Liver (tissue), 3 donors: ENCODE data around the gene JPT1.

Source experiments
- JUND ChIP-seq, 2 donors: IDR thresholded peaks; 2 replicates each; pipeline ENCODE4 v1.6.1; 2016; ENCODE audit warnings: antibody characterized with exemption in 2 of 2
- RAD21 ChIP-seq, 2 donors: IDR thresholded peaks; 2 replicates each; pipeline ENCODE4 v1.6.1; 2016; ENCODE audit warnings: antibody characterized with exemption in 2 of 2, mild to moderate bottlenecking in 2 of 2
- RXRA ChIP-seq, 2 donors: IDR thresholded peaks; 2 replicates each; pipeline ENCODE4 v1.6.1; 2017 to 2018; ENCODE audit warnings: antibody characterized with exemption in 2 of 2, mild to moderate bottlenecking in 1 of 2
- TAF1 ChIP-seq: conservative IDR thresholded peaks from 2 replicates; pipeline ENCODE4 v1.6.1; 2016; ENCODE audit warnings: antibody characterized with exemption, mild to moderate bottlenecking
- TF ChIP-seq, protein P1 (sequence below): fragments of 150-350 bp; IDR thresholded peaks from 2 replicates; pipeline ENCODE4 v1.5.1; 2017; ENCODE audit warnings: improper control_type of control experiment, low read depth, low read length; ENCODE audit not compliant: missing input control
- TF ChIP-seq, protein P2 (sequence below): IDR thresholded peaks from 2 replicates; pipeline ENCODE4 v1.6.1; 2016; ENCODE audit warnings: antibody characterized with exemption
- TF ChIP-seq, protein P3 (sequence below): IDR thresholded peaks from 2 replicates; pipeline ENCODE4 v1.6.1; 2016; ENCODE audit warnings: antibody characterized with exemption, mild to moderate bottlenecking
- donor health status: healthy.
- donor health status: healthy.

DNA sequence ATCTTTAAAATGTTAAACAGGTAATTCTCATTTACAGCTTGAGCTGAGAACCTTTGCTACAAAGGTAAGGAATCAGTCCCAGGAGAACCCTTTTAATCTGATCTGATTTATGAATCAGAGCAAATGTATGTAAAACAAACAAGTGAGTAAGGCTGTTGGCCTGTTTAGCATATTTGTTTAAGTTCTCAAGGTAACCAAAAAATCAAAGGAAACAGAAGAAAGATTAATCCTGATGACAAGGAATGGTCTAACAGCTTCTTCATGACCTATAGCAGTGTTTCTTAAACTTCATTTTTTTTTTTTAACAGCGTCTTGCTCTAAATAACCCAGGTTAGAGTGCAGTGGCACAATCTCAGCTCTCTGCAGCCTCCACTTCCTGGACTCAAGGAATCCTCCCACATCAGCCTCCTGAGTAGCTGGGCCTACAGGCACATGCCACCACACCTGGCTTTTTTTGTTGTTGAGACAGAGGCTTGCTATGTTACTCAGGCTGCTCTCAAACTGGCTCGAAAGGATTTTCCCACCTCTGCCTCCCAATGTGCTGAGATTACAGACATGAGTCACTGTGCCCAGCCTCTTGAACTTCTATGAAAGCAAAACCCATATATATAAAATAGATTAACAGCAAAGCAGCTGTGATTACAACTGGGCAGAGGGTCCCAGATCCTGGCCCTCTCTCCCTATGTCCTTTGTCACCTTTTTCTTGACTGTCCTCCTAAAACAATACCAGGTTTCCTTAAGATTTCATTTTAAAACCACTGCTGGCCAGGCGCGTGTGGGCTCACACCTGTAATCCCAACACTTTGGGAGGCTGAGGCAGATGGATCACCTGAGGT is 5.1 kb upstream of the JPT1 start:
- no peak for TF ChIP-seq TAF1
- TF ChIP-seq, protein P1, sequence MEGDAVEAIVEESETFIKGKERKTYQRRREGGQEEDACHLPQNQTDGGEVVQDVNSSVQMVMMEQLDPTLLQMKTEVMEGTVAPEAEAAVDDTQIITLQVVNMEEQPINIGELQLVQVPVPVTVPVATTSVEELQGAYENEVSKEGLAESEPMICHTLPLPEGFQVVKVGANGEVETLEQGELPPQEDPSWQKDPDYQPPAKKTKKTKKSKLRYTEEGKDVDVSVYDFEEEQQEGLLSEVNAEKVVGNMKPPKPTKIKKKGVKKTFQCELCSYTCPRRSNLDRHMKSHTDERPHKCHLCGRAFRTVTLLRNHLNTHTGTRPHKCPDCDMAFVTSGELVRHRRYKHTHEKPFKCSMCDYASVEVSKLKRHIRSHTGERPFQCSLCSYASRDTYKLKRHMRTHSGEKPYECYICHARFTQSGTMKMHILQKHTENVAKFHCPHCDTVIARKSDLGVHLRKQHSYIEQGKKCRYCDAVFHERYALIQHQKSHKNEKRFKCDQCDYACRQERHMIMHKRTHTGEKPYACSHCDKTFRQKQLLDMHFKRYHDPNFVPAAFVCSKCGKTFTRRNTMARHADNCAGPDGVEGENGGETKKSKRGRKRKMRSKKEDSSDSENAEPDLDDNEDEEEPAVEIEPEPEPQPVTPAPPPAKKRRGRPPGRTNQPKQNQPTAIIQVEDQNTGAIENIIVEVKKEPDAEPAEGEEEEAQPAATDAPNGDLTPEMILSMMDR: no peak
- TF ChIP-seq, protein P2, sequence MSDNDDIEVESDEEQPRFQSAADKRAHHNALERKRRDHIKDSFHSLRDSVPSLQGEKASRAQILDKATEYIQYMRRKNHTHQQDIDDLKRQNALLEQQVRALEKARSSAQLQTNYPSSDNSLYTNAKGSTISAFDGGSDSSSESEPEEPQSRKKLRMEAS: no peak
- TF ChIP-seq, protein P3, sequence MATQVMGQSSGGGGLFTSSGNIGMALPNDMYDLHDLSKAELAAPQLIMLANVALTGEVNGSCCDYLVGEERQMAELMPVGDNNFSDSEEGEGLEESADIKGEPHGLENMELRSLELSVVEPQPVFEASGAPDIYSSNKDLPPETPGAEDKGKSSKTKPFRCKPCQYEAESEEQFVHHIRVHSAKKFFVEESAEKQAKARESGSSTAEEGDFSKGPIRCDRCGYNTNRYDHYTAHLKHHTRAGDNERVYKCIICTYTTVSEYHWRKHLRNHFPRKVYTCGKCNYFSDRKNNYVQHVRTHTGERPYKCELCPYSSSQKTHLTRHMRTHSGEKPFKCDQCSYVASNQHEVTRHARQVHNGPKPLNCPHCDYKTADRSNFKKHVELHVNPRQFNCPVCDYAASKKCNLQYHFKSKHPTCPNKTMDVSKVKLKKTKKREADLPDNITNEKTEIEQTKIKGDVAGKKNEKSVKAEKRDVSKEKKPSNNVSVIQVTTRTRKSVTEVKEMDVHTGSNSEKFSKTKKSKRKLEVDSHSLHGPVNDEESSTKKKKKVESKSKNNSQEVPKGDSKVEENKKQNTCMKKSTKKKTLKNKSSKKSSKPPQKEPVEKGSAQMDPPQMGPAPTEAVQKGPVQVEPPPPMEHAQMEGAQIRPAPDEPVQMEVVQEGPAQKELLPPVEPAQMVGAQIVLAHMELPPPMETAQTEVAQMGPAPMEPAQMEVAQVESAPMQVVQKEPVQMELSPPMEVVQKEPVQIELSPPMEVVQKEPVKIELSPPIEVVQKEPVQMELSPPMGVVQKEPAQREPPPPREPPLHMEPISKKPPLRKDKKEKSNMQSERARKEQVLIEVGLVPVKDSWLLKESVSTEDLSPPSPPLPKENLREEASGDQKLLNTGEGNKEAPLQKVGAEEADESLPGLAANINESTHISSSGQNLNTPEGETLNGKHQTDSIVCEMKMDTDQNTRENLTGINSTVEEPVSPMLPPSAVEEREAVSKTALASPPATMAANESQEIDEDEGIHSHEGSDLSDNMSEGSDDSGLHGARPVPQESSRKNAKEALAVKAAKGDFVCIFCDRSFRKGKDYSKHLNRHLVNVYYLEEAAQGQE: no peak
- no peak for TF ChIP-seq RAD21 (IDR thresholded peaks at IDR 0.05)
- no peak for TF ChIP-seq RXRA (IDR thresholded peaks at IDR 0.05)
- no peak for TF ChIP-seq JUND (IDR thresholded peaks at IDR 0.05)
